Astrocyte (in vitro differentiated cells and primary cell): ENCODE data around the gene RMND5B.

ENCODE experiments used
- CTCF ChIP-seq: IDR thresholded peaks from 2 replicates; pipeline ENCODE4 v1.5.1; 2011; ENCODE audit warnings: low read depth, mild to moderate bottlenecking, inconsistent platforms, low read length, moderate library complexity; ENCODE audit not compliant: insufficient read depth
- EZH2 ChIP-seq: IDR thresholded peaks from 2 replicates; pipeline ENCODE4 v1.6.1; 2012; ENCODE audit warnings: mild to moderate bottlenecking, low read length, inconsistent platforms; ENCODE audit not compliant: insufficient read depth

GRCh38 chr5:178114325-178115135 is 16.3 kb upstream of the RMND5B start:
- no peak for TF ChIP-seq CTCF
- TF ChIP-seq EZH2 = peak; percentile 64
